AG09309 (cell line): ENCODE measurements around the gene ROR2.
"Not testable (repeated sequence)": the region's sequence is repeated elsewhere in the genome, so short reads cannot be mapped to it uniquely, and the experiment has no call there.

Experiments used
- DNase-seq: peaks from one replicate; pipeline ENCODE4 v3.0.0-alpha.2; 2010; ENCODE audit warnings: low read depth
- H3K4me3 ChIP-seq: 2 replicates; pipeline ENCODE4 v1.5.1; 2011; ENCODE audit warnings: mild to moderate bottlenecking, low read depth, low read length, moderate library complexity; ENCODE audit not compliant: control insufficient read depth
- TF ChIP-seq, protein P1 (sequence below): IDR thresholded peaks from 2 replicates; pipeline ENCODE4 v1.5.1; 2011; ENCODE audit warnings: mild to moderate bottlenecking, low read depth, low read length, inconsistent platforms; ENCODE audit not compliant: insufficient read depth, control insufficient read depth; ENCODE audit errors: missing control alignments

ROR2 gene

DNA sequence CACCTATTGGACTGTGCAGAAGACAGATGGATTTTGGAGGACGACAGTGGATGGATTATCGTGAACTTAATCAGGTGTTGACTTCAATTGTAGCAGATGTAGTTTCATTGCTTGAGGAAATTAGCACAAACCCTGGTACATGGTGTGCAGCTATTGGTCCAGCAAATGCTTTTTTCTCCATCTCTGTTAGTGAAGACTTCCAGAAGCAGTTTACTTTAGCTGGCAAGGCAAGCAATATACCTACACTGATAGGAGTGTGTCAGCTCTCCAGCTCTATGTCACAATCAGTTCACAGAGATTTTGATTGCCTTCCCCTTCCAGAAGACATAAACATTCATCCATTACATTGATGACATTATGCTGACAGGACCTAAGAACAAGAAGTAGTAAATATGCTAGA is 35.7 kb upstream of the ROR2 start:
- TF ChIP-seq, protein P1, sequence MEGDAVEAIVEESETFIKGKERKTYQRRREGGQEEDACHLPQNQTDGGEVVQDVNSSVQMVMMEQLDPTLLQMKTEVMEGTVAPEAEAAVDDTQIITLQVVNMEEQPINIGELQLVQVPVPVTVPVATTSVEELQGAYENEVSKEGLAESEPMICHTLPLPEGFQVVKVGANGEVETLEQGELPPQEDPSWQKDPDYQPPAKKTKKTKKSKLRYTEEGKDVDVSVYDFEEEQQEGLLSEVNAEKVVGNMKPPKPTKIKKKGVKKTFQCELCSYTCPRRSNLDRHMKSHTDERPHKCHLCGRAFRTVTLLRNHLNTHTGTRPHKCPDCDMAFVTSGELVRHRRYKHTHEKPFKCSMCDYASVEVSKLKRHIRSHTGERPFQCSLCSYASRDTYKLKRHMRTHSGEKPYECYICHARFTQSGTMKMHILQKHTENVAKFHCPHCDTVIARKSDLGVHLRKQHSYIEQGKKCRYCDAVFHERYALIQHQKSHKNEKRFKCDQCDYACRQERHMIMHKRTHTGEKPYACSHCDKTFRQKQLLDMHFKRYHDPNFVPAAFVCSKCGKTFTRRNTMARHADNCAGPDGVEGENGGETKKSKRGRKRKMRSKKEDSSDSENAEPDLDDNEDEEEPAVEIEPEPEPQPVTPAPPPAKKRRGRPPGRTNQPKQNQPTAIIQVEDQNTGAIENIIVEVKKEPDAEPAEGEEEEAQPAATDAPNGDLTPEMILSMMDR: no peak
- DNase-seq: no peak
- H3K4me3 ChIP-seq: no peak overlapping the region

DNA sequence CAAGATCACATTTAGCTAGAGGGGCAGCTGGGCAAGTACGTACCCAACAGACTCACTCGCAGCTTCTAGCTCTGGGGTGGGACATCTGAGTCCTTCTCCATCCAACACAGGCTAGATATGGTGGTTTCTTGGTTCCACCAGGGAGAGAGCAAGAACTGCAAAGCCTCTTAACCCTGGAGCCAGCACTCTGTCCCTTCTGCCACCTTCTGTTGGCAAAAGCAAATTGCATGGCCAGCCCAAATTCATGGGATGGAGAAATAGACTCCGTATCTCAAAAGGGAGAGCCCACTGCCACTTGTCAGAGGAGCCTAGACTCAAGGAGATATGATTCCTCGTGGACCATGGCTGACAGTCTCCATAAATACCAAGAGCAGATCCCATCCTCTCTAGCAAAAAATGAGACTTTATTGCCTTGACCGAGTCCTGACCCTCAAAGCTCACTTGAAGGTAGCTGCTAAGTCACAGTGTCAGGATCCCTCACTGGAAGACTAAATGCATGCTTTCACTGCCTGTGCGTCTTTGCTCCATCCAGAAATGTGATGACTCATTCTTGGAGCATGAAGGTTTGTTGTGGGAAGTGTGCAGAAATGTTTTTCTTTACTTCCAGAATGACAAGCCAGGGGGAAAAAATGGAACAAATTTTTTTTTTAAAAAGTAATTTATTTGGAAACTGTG is 28.8 kb upstream of the ROR2 start:
- peak; percentile 71 for DNase-seq
- H3K4me3 ChIP-seq: no peak overlapping the region
- TF ChIP-seq, protein P1: peak; percentile 36

DNA sequence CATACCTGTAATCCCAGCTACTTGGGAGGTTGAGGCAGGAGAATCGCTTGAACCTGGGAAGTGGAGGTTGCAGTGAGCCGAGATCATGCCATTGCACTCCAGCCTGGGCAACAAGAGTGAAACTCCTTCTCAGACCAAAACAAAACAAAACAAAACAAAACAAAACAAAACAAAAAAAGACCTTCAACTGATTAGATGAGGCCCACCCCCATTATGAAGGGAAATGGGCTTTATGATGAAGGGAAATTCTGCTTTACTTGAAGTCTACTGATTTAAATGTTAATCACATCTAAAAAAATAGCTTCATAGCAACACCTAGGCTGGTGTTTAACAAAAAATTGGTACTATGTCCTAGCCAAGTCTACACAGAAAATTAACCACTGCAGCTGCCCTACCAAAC is 25.2 kb upstream of the ROR2 start:
- H3K4me3 ChIP-seq: not testable (repeated sequence)

DNA sequence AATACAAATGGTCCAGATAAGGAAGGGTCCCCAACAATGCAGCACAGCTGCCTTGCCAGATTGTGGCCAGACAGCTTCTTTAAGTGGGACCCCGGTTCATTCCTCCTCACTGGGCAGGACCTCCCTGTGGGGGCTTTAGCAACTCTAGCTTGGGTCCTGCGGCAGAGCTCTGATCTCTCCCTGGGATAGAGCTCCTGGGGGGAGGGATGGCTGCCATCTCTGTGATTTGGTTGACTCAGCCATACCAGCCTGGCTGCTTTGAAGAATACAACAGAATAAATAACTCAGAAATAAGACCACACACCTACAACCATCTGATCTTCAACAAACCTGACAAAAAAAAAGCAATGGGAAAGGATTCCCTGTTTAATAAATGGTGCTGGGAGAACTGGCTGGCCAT is 22.7 kb upstream of the ROR2 start:
- no peak for DNase-seq
- TF ChIP-seq, protein P1: no peak

More for the DNA sequence above, 25.2 kb upstream of the ROR2 start:
- DNase-seq: not testable (repeated sequence)

DNA sequence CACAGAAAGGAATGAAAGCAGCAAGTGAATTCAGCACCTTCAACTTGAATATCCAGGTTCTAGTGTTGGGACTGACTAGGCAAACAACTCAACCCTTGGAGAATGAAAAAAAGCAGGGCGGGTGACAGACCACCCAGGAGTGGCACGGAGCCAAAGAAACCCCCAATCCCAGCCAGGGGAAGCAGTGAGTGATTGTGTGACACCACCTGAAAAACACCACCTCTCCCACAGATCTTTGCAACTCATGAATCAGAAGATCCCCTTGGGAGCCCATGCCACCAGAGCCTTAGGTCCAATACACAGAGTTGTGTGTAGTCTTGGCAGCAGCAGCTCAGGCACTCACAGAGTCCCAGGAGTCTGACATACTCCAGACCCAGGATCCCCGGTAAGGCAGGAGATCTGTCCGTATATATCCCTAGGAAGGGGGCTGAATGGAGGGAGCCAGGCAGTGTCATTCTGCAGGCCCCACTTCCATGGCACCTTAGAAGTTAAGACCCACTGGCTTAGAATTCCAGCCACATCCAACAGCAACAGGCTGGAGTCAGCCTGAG is 22.1 kb upstream of the ROR2 start:
- no peak overlapping the region for H3K4me3 ChIP-seq
- TF ChIP-seq, protein P1: no peak
- DNase-seq: no peak

More for the DNA sequence above, 22.7 kb upstream of the ROR2 start:
- H3K4me3 ChIP-seq: no peak overlapping the region

DNA sequence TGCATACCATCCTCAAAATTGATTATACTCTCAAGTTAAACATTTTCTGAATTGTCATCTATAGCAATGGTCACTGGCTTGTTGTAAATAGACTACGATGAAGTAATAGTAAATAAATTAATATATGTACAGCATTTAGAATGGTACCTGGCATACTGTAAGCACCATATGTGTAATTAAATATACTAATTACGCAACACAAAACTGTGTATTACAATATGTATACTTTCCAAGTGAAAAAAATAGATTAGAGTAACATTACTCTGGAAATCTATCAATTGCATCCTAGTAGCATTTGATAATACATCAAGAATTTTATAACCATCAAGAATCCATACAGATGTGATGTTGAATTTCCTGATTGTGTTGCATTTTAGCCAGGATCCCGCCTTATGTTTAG is 17.2 kb upstream of the ROR2 start:
- DNase-seq: no peak
- no peak overlapping the region for H3K4me3 ChIP-seq
- TF ChIP-seq, protein P1: no peak

DNA sequence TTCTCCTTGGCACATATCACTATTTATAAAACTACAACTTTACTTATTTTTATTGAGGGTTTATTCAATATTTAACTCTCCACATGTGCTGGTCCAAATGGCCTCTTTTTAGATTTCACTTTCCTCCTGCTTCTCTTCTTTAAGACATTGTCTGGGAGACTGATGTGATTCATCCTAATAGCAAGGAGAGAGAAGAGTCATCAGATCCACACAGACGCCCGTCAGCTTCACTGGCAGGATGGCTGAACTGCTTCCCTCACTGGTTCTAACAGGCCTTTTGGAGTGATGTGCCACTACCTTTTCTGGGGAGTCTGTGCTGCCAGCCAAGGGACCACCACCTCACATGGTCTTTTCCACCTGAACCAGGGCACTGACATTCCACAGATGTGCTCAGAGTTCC is 16.5 kb upstream of the ROR2 start:
- no peak for DNase-seq
- no peak overlapping the region for H3K4me3 ChIP-seq
- TF ChIP-seq, protein P1: no peak
